OCI-LY7 (cell line): ENCODE results near the gene RASGRP4. TPM values are rescaled to one million over a fixed set of nuclear protein-coding genes. Genes with fewer than 3 reads are reported as not detected.

Experiments
- BruUV-seq: library from RNA; stranded (reverse); fragments of 400-500 nt; replicated peaks from 2 replicates; lab custom pipeline; 2021; lab: Mats Ljungman, UMichigan
- CTCF ChIA-PET: fragments of 300-600 bp; sonication (Branson Sonifier 250); formaldehyde crosslinking; loops from one replicate; lab custom pipeline; 2022; ENCODE audit warnings: antibody characterized with exemption; ENCODE audit not compliant: unreplicated experiment; lab: Charles Lee
- POLR2A ChIA-PET: fragments of 300-600 bp; sonication (Branson Sonifier 250); formaldehyde crosslinking; loops from one replicate; lab custom pipeline; 2022; ENCODE audit warnings: antibody characterized with exemption; lab: Charles Lee
- DNase-seq: peaks from one replicate; pipeline ENCODE4 v3.0.0-alpha.2; 2015; ENCODE audit warnings: low spot score
- H2AFZ ChIP-seq: fragments of 200-600 bp; sonication (generic), shearing (Covaris generic); 2 replicates; pipeline ENCODE4 v1.6.1; 2014; ENCODE audit warnings: mild to moderate bottlenecking, antibody characterized with exemption, low read length, moderate library complexity
- H3K27ac ChIP-seq: fragments of 200-600 bp; sonication (generic); 2 replicates; pipeline ENCODE4 v1.5.1; 2014; ENCODE audit warnings: mixed run types, low read depth, mild to moderate bottlenecking, moderate library complexity, low read length, inconsistent platforms; ENCODE audit not compliant: poor library complexity, severe bottlenecking
- H3K36me3 ChIP-seq: fragments of 200-600 bp; sonication (generic); 2 replicates; pipeline ENCODE4 v1.6.1; 2014; ENCODE audit warnings: mild to moderate bottlenecking, antibody characterized with exemption, low read length, moderate library complexity, mixed read lengths; ENCODE audit not compliant: insufficient read depth
- H3K4me1 ChIP-seq: fragments of 200-600 bp; sonication (generic); 2 replicates; pipeline ENCODE4 v1.5.1; 2014; ENCODE audit warnings: mild to moderate bottlenecking, low read length; ENCODE audit not compliant: insufficient read depth, poor library complexity, severe bottlenecking
- H3K4me2 ChIP-seq: fragments of 200-600 bp; sonication (generic); 2 replicates; pipeline ENCODE4 v1.6.1; 2014; ENCODE audit warnings: mild to moderate bottlenecking, low read length
- H3K4me3 ChIP-seq: fragments of 200-600 bp; sonication (generic); 2 replicates; pipeline ENCODE4 v1.5.1; 2014; ENCODE audit warnings: mild to moderate bottlenecking, low read depth, low read length; ENCODE audit not compliant: poor library complexity, severe bottlenecking
- H3K79me2 ChIP-seq: fragments of 200-600 bp; sonication (generic); 2 replicates; pipeline ENCODE4 v1.6.1; 2016; ENCODE audit warnings: low read depth, mild to moderate bottlenecking, low read length, moderate library complexity, mixed read lengths; ENCODE audit not compliant: insufficient read depth
- H3K9me2 ChIP-seq: fragments of 200-600 bp; sonication (generic); 2 replicates; pipeline ENCODE4 v1.6.1; 2016; ENCODE audit warnings: mild to moderate bottlenecking, low read length, mixed read lengths; ENCODE audit not compliant: insufficient read depth
- H3K9me3 ChIP-seq: fragments of 200-600 bp; sonication (generic); 2 replicates; pipeline ENCODE4 v1.6.1; 2014; ENCODE audit warnings: mild to moderate bottlenecking, mixed run types, low read length, mixed read lengths
- H4K20me1 ChIP-seq: fragments of 200-600 bp; sonication (generic); 2 replicates; pipeline ENCODE4 v1.6.1; 2014; ENCODE audit warnings: mild to moderate bottlenecking, antibody characterized with exemption, low read length, moderate library complexity, mixed read lengths; ENCODE audit not compliant: insufficient read depth
- EZH2phosphoT487 ChIP-seq: fragments of 200-600 bp; sonication (generic); IDR thresholded peaks from 2 replicates; pipeline ENCODE4 v1.6.1; 2018; ENCODE audit warnings: low read depth, borderline replicate concordance, mild to moderate bottlenecking, mixed run types, antibody characterized with exemption, low read length, moderate library complexity, mixed read lengths
- intact Hi-C: fragments of 100-400 bp; cut with micrococcal nuclease; formaldehyde crosslinking; loops from one replicate; pipeline ENCODE4 v1.10.0; 2022; ENCODE audit not compliant: unreplicated experiment
- total RNA-seq, 2 experiments: library from RNA; depleted of rRNA in 1 of 2; stranded (reverse); fragments of >200 nt in 1 of 2; shearing (Covaris generic) in 1 of 2; gene quantifications; 2 replicates each; pipeline ENCODE4 v1.2.3, GENCODE V29; 2014 to 2022
- TF ChIP-seq, protein P1 (sequence below): fragments of 200-600 bp; sonication (generic); conservative IDR thresholded peaks from 2 replicates; pipeline ENCODE4 v1.5.1; 2014; ENCODE audit warnings: mild to moderate bottlenecking, antibody characterized with exemption, low read length, moderate library complexity, mixed read lengths

Gene RASGRP4
- total RNA-seq, 2 experiments from 2014 or later = not detected

DNA sequence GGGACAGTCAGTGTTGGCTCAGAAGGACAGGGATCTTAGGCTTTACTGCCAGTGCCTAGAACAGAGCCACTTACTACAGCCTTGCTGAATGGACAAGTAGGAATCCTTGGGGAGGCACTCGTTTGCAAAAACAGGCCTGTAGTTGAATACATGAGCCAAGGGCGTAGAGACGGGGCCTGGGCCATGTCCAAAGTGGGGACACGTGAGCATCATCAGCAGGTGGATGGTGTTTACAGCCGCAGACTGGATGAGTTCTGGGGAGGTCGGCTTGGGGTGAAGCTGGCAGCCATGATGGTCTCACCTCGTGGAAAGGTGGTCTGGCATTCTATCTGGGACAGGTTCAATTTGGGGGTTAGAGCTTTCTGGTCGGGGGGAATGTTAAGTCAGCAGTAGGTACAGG lies 25.0 kb upstream of the RASGRP4 start:
- ChIA-PET CTCF (no interaction called here), POLR2A (no interaction called here)
- H3K9me2 ChIP-seq = no peaks in the 10 kb centered on the region
- no peak overlapping the region for H3K4me2 ChIP-seq
- H3K79me2 ChIP-seq = no peaks in the 10 kb centered on the region
- no peak overlapping the region for H2AFZ ChIP-seq
- no peaks in the 10 kb centered on the region for H4K20me1 ChIP-seq
- no peaks in the 10 kb centered on the region for H3K9me3 ChIP-seq
- H3K4me1 ChIP-seq = no peaks in the 10 kb centered on the region
- TF ChIP-seq EZH2phosphoT487 = no peak
- TF ChIP-seq, protein P1, sequence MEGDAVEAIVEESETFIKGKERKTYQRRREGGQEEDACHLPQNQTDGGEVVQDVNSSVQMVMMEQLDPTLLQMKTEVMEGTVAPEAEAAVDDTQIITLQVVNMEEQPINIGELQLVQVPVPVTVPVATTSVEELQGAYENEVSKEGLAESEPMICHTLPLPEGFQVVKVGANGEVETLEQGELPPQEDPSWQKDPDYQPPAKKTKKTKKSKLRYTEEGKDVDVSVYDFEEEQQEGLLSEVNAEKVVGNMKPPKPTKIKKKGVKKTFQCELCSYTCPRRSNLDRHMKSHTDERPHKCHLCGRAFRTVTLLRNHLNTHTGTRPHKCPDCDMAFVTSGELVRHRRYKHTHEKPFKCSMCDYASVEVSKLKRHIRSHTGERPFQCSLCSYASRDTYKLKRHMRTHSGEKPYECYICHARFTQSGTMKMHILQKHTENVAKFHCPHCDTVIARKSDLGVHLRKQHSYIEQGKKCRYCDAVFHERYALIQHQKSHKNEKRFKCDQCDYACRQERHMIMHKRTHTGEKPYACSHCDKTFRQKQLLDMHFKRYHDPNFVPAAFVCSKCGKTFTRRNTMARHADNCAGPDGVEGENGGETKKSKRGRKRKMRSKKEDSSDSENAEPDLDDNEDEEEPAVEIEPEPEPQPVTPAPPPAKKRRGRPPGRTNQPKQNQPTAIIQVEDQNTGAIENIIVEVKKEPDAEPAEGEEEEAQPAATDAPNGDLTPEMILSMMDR = no peak
- no peak overlapping the region for H3K27ac ChIP-seq
- DNase-seq = no peak
- H3K4me3 ChIP-seq = no peak overlapping the region
- no peaks in the 10 kb centered on the region for H3K36me3 ChIP-seq
- no TSS peak for BruUV-seq
- intact Hi-C loops = no loop called here

DNA sequence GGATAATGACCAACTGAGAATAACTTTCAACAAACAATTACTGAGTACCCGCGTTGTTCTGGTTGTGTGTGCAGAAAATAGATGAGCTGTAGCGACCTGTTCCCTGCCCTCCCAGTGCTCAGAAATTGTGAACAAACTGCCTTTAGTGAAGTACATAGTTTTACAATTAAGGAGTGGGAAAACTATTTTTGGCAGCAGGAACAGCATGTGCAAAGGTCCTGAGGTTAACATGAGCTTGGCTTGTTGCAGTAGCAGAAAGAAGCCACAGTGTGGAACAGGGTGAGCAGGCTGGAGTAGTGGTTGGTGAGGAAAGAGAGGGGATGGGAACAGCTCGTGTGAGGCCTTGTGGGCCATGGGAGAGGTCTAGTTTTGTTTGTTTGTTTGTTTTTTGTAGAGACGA lies 23.5 kb upstream of the RASGRP4 start:
- Histone ChIP-seq H4K20me1 (no peaks in the 10 kb centered on the region), H3K4me2 (no peak overlapping the region), H3K4me1 (no peaks in the 10 kb centered on the region), H3K27ac (no peak overlapping the region), H3K79me2 (no peaks in the 10 kb centered on the region), H3K36me3 (no peaks in the 10 kb centered on the region), H2AFZ (no peak overlapping the region), H3K4me3 (no peak overlapping the region), H3K9me3 (no peaks in the 10 kb centered on the region), H3K9me2 (no peaks in the 10 kb centered on the region)
- intact Hi-C loops = no loop called here
- ChIA-PET CTCF (no interaction called here), POLR2A (no interaction called here)
- DNase-seq = no peak
- BruUV-seq = no TSS peak
- TF ChIP-seq, protein P1 = no peak
- TF ChIP-seq EZH2phosphoT487 = no peak

- POLR2A ChIA-PET = interaction anchor here (0.6 kb wide), 1 partner anchor 278 kb away, joined by 3 read pairs; no protein-coding TSS in a partner anchor
- no TSS peak for BruUV-seq
- H3K9me3 ChIP-seq = no peaks in the 10 kb centered on the region
- no peaks in the 10 kb centered on the region for H3K79me2 ChIP-seq
- CTCF ChIA-PET = no interaction called here
- DNase-seq = no peak
- no peaks in the 10 kb centered on the region for H3K4me1 ChIP-seq
- H3K9me2 ChIP-seq = no peaks in the 10 kb centered on the region
- H4K20me1 ChIP-seq = no peaks in the 10 kb centered on the region
- no peaks in the 10 kb centered on the region for H3K36me3 ChIP-seq
- TF ChIP-seq EZH2phosphoT487 = no peak
- TF ChIP-seq, protein P1 = no peak
- H2AFZ ChIP-seq = no peak overlapping the region
- H3K4me3 ChIP-seq = no peak overlapping the region
- H3K4me2 ChIP-seq = no peak overlapping the region
- intact Hi-C loops = no loop called here
- no peak overlapping the region for H3K27ac ChIP-seq
These were observed 22.2 kb upstream of the RASGRP4 start for GRCh38 chr19:38448225-38448624.
